ENCODE data around the gene TBC1D14. TPM values are rescaled to one million over a fixed set of nuclear protein-coding genes. Genes with fewer than 3 reads are reported as not detected.

TBC1D14 gene
- polyA plus RNA-seq, 4 donors, result 59.1 to 61.9 (median 60.6) TPM

- no peak for DNase-seq (ENCODE audit: low read depth in 4 of 4, low spot score in 2 of 4)
These were observed 106.5 kb downstream of the TBC1D14 start for GRCh38 chr4:7016086-7016485.

GRCh38 chr4:7016512-7016911, 106.9 kb downstream of the TBC1D14 start:
- no peak for DNase-seq (ENCODE audit: low read depth in 4 of 4, low spot score in 2 of 4)

- no peak for DNase-seq (ENCODE audit: low read depth in 4 of 4, low spot score in 2 of 4)
These were observed 107.9 kb downstream of the TBC1D14 start for GRCh38 chr4:7017446-7018048.

DNA sequence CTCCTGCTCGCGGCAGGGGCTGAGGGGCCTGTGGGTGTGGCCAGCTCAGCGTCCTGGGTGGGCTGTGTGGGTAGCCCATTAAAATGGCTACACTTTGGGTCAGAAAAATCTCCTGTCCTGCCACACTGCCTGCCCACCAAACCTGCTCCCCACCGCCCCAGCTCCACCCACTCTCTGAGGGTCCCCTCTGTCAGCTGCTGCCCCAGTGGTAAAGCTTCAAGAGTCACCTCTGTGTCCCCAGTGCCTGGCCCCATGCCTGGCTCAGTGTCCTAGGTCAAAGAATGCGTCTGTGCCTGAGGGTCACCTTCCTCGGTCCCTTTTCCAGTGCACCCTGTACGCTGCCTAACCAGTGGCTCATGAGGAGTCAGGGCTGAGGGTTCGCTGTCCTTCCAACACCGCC, 108.7 kb downstream of the TBC1D14 start:
- no peak for DNase-seq (ENCODE audit: low read depth in 4 of 4, low spot score in 2 of 4)

DNA sequence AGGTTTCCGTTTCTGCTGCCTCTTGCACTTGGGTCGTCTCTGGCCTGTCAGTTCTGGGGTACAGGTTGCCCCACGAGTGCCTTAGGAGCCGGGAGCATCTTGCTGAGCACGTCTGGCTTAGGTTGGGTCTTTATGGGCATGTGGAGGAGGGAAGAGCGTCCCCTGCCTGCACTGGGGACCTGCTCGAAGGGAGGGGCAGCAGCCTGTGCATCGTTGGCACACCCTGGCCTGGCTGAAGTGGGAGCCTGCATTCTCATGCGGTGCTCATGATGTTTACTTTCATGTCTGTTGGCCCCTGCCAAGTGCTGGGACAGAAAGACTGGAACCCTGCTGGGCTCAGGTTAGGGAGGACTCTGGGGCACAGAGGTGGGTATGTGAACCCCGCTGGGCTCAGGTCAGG, 109.7 kb downstream of the TBC1D14 start:
- no peak for DNase-seq (ENCODE audit: low read depth in 4 of 4, low spot score in 2 of 4)

DNA sequence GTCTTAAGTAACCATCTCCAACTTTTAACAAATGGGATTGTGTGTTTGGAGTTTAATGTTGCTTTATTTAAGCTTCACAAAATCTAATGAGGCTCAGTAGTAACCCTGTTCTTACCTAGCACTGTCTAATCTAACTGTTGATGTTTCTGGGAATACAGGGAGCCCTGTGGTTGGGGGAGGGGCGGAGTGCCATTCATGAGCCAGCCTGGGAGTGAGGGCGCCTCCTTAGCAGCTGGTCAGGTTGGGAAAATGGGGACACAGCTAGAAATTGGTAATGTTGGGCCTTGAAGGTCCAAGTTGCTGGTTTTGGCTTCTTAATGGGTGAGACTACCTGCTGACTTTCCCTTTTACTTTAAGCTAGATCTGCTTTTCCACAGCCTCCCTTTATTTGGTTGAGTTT, 110.7 kb downstream of the TBC1D14 start:
- DNase-seq (ENCODE audit: low read depth in 4 of 4, low spot score in 2 of 4), result no peak

- no peak for DNase-seq (ENCODE audit: low read depth in 4 of 4, low spot score in 2 of 4)
These were observed 111.2 kb downstream of the TBC1D14 start for GRCh38 chr4:7020856-7021255.

GRCh38 chr4:7021355-7021754, 111.7 kb downstream of the TBC1D14 start:
- no peak for DNase-seq (ENCODE audit: low read depth in 4 of 4, low spot score in 2 of 4)

- no peak for DNase-seq (ENCODE audit: low read depth in 4 of 4, low spot score in 2 of 4)
These were observed 112.5 kb downstream of the TBC1D14 start for GRCh38 chr4:7021930-7022664.

- DNase-seq (ENCODE audit: low read depth in 4 of 4, low spot score in 2 of 4), result no peak
These were observed 113.9 kb downstream of the TBC1D14 start for GRCh38 chr4:7023486-7023885.

- DNase-seq (ENCODE audit: low read depth in 4 of 4, low spot score in 2 of 4), result no peak
These were observed 114.3 kb downstream of the TBC1D14 start for GRCh38 chr4:7023901-7024300.

DNA sequence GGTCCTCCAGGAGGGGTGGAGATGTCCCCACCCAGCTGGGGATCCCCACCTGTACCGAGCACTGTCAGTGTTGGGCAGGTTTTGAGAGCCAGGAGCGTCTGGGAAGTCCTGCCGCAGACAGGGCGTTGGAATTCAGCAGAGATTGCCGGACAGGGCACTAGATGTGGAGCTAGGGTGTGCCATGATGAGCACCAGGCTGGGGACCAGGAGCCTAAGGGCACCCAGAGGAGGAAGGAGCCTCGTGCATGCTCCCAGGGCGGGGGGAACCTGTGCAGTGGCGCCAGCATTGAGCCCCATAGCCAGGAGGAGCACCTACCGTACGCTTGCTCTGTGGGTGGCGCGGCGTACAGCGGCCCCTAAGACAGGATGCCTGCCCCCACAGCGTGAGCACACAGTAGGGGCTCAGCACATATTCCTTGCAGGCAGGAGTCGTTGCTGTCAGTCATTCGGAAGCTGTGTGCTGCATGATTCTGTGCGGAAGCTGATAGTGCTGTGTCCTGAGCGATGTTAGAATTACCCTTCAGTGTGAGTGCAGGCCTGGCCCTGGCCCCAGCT, 114.8 kb downstream of the TBC1D14 start:
- DNase-seq (ENCODE audit: low read depth in 4 of 4, low spot score in 2 of 4), result no peak

DNA sequence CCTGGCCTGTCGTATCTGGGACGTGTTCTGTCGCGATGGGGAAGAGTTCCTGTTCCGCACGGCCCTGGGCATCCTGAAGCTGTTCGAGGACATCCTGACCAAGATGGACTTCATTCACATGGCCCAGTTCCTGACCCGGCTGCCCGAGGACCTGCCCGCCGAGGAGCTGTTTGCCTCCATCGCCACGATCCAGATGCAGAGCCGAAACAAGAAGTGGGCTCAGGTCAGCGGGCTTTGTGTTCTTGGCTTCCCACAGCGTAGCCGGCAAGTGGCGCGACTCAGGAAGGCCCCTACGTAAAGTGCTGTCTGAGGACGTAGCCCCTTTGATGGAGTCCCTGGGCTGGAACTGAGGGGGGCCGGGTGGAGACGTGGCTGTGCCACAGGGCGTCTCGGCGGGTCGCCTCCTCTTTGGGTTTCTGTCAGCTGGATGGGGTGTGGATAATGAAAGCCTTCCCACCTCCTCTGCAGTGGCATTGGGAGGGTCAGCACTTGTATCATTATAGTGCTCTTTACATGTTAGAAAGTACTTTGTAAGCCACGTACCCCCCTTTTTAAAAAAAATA, 115.5 kb downstream of the TBC1D14 start:
- no peak for DNase-seq (ENCODE audit: low read depth in 4 of 4, low spot score in 2 of 4)

- no peak for DNase-seq (ENCODE audit: low read depth in 4 of 4, low spot score in 2 of 4)
These were observed 116.5 kb downstream of the TBC1D14 start for GRCh38 chr4:7026107-7026506.

GRCh38 chr4:7027284-7027683, 117.7 kb downstream of the TBC1D14 start:
- DNase-seq (ENCODE audit: low read depth in 4 of 4, low spot score in 2 of 4), result no peak

DNA sequence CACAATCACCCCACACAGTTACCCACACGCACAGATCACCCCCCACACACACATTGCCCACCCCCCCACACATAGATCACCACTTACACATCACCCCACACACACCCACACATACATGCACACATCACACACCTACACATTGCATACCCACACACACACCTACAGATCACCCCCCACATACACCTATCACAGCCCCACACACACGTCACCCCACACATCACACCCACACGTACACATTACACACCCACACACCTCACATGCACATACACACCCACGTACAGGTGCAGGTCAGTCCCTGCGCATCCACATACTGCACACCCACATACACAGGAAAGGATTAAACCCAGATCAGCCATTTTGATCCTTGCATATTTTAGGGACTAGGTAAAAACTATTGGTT, 118.3 kb downstream of the TBC1D14 start:
- no peak for DNase-seq (ENCODE audit: low read depth in 4 of 4, low spot score in 2 of 4)

GRCh38 chr4:7029212-7029611, 119.6 kb downstream of the TBC1D14 start:
- no peak for DNase-seq (ENCODE audit: low read depth in 4 of 4, low spot score in 2 of 4)

DNA sequence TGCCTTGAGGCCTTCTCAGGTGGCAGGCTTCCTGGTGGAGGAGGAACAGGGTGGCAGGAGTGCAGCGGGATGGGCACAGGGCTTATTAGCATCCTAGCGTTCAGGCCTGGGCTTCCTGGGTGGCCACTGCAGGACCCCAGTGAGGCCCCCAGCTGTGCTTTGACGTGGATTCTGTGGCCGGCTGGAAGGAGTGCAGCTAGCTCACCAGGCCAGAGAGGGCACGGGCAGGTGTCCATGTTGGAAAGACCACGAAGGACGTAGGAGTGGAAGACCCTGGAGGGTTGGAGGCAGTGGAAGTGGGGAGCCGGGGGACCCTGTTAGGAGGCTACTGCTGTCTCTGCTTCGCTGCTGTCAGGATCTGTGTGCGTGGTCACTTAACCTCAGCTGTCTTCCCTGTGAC, 120.3 kb downstream of the TBC1D14 start:
- no peak for DNase-seq (ENCODE audit: low read depth in 4 of 4, low spot score in 2 of 4)

DNA sequence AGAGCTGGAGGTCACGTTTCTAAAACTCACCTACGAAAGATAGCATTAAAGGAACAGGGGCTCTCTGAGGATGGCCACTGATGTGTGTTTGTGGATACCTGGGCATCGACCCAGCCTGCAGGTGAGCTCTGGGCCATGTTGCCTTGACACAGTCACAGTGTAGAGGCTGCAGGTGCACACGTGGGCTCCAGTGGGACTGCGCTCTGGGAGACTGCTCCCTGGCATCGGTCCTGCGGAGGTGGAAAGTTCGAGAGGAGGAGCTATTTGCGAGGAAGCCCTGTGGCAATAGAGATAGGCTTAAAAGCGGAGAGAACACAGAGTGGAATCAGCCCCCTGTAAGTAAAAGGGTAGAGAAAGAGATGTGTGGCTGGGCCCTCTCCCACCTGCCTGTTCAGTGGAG, 121.2 kb downstream of the TBC1D14 start:
- no peak for DNase-seq (ENCODE audit: low read depth in 4 of 4, low spot score in 2 of 4)

DNA sequence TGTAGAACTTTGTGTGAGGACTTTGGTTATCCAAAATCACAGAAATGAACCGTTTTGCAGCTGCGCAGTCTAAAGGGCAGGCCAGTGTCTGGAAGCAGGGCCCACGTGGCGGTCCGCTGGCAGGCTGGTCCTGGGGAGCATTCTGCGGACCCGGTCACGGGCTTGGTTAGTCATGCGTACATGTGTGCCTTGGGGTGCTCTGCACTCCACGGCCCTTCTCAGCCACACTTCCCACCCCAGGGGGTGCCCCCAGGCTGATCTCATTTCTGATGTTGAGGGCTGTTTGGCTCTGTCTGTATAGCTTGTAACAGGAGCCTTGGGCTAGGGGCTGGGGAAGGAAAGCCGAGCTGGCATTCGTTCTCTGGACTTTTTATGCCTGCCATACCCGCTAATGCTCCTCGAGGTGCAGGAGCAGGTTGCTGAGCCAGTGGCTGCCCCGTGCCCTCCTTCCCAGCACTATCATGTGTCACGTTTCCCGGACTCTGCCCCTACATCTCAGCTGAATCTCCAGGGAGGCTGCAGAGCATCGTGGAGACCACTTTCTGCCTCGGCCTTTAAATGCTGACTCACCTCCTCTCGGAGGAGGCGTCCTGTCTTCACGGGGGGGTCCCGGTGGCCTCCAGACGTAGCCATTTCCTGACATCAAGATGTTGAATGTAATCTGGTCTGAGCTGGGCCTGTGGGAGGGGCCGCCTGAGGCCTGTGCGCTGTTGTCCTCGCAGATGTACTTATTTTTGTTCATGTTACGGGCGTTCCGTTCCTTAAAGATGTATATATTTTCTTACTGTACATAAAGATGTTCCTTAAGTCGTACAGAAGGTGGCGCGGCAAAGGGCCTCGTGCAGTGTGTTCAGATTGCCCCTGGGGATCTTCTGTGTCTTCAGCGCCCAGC, 122.2 kb downstream of the TBC1D14 start:
- no peak for DNase-seq (ENCODE audit: low read depth in 4 of 4, low spot score in 2 of 4)

DNA sequence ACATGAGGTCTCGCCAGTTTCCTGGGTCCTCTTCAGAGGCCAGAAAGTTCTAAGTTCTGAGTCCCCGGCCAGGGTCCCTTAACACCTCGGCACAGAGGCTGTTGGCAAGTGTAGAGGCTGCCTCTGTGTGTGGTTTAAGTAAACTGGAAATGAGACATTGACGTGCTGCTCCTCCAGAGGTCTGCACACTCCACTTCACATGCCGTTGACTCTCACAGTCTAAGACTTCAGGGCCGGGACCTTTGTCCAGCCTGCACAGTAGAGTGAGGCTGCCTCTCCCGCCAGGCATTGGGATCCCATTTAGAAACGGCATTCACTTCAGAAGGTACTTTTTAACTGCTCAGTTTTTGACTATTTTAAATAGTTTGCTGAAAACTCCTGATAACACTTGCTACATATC, 123.0 kb downstream of the TBC1D14 start:
- no peak for DNase-seq (ENCODE audit: low read depth in 4 of 4, low spot score in 2 of 4)
